Measurements from ENCODE around the gene WBP1.

DNA sequence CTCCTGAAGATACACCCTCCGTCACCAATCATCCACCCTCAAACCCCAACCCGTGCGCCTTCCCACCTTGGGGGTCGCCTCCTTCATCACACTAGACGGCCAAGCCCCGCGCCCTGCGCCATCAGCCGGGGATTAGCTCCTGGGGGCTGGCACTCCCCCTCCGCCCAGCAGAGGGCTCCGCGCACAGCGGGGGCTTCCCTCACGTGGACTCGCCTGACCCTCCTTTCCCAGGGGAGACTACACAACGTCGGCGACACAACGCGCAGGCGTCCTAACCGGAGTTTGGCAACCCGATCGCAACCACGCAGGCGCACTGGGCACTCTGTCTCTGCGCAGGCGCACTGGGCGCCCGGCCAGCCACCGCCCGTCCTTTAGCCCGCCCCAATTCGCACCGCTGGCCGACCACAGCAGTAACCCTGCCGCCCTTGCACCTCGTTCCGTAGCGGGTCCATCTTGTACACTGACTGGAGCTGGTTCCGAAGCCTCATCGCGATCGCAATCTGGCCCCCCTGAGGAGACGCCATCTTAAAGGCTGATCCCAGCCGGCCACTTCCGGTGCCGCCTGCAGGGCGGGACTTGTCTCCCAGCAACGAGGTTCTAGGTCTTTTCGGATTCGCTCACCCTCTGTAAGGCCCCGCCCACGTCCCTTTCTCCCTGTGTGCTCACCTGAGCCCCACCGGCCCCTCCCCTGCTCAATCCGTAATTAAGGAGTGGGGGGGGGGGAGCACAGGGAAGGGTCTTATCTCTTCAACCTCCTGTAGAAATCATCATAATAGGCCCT is 49.1 kb downstream of the WBP1 start, which contains the start of gene PCGF1:
- TF ChIP-seq CTCF (conservative IDR thresholded peaks at IDR 0.05; ENCODE audit: low read depth, low read length) (0 out of 2 replicates have a peak, but pooled peaks have one; percentile 17), EZH2 (IDR thresholded peaks at IDR 0.05; ENCODE audit: low read length, unreplicated experiment) (no peak), EZH2phosphoT487 (IDR thresholded peaks at IDR 0.05; ENCODE audit: borderline replicate concordance, low read length) (no peak)

Data from PC-3 (cell line).